Tibial artery (tissue), 4 donors: ENCODE data around the gene LENG9.

Source experiments
- DNase-seq, 2 donors: peaks; one replicate each; pipeline ENCODE4 v3.0.0-alpha.2; 2019
- H3K27ac ChIP-seq, 2 donors: fragments of 200-600 bp; sonication (generic) in 1 of 2; 1 replicate in 1 of 2; 2 replicates in 1 of 2; pipeline ENCODE4 v1.5.1; 2018 to 2019; ENCODE audit warnings: mild to moderate bottlenecking in 1 of 2
- H3K27me3 ChIP-seq, 2 donors: fragments of 200-600 bp; sonication (generic) in 1 of 2; one replicate each; pipeline versions ENCODE4 v1.5.1 to v1.6.0; 2016 to 2019
- H3K36me3 ChIP-seq, 3 donors: fragments of 200-600 bp; sonication (generic) in 2 of 3; one replicate each; pipeline ENCODE4 v1.5.1; 2016 to 2019; ENCODE audit warnings: mild to moderate bottlenecking in 2 of 3
- H3K4me1 ChIP-seq, 4 donors: fragments of 200-600 bp; sonication (generic) in 2 of 4; 1 replicate in 3 of 4; 2 replicates in 1 of 4; pipeline ENCODE4 v1.5.1; 2016 to 2019
- H3K4me3 ChIP-seq, 2 donors: fragments of 200-600 bp; sonication (generic) in 1 of 2; 1 replicate in 1 of 2; 2 replicates in 1 of 2; pipeline ENCODE4 v1.5.1; 2018 to 2019; ENCODE audit warnings: mild to moderate bottlenecking in 2 of 2
- H3K9me3 ChIP-seq, 3 donors: fragments of 200-600 bp; sonication (generic) in 1 of 3; one replicate each; pipeline ENCODE4 v1.5.1; 2016 to 2019
- CTCF ChIP-seq, 2 experiments: fragments of 200-600 bp in 1 of 2; fragments of 450-650 bp in 1 of 2; IDR thresholded peaks; one replicate each; pipeline ENCODE4 v1.5.1; 2017 to 2019; ENCODE audit warnings: antibody characterized with exemption in 2 of 2, mild to moderate bottlenecking in 1 of 2, moderate library complexity in 1 of 2
- intact Hi-C: fragments of 100-400 bp; cut with DNase I; formaldehyde crosslinking; loops from one replicate; pipeline ENCODE4 v1.15.0; 2023; ENCODE audit warnings: low total_unique reads

Gene LENG9

GRCh38 chr19:54440641-54441040 lies 22.9 kb downstream of the LENG9 start:
- no peak for TF ChIP-seq CTCF (IDR thresholded peaks at IDR 0.05)
- Histone ChIP-seq H3K4me3 (no peak overlapping the region), H3K4me1 (peaks cover 0 to 14% (median 1%) of the 10 kb centered on the region in 4 donors), H3K27me3 (no peaks in the 10 kb centered on the region), H3K36me3 (peaks cover 5 to 15% (median 13%) of the 10 kb centered on the region in 3 donors), H3K27ac (no peak overlapping the region), H3K9me3 (no peaks in the 10 kb centered on the region)
- no peak for DNase-seq
- intact Hi-C loops = no loop called here

GRCh38 chr19:54439174-54439851 lies 24.3 kb downstream of the LENG9 start:
- H3K4me3 ChIP-seq = no peak overlapping the region
- H3K9me3 ChIP-seq = no peaks in the 10 kb centered on the region
- no peak for TF ChIP-seq CTCF (IDR thresholded peaks at IDR 0.05)
- DNase-seq = no peak
- no peaks in the 10 kb centered on the region for H3K27me3 ChIP-seq
- no peak overlapping the region for H3K27ac ChIP-seq
- H3K36me3 ChIP-seq = peaks cover 0 to 9% (median under 1%) of the 10 kb centered on the region in 3 donors
- intact Hi-C loops = no loop called here
- H3K4me1 ChIP-seq = peaks cover 0 to 28% (median 4%) of the 10 kb centered on the region in 4 donors

GRCh38 chr19:54436628-54437252 lies 26.8 kb downstream of the LENG9 start:
- intact Hi-C loops = no loop called here
- H3K27me3 ChIP-seq = peaks cover 0 to 2% of the 10 kb centered on the region in 2 donors
- peaks cover 0 to 32% (median 4%) of the 10 kb centered on the region in 4 donors for H3K4me1 ChIP-seq
- no peaks in the 10 kb centered on the region for H3K36me3 ChIP-seq
- no peak overlapping the region for H3K4me3 ChIP-seq
- no peak overlapping the region for H3K27ac ChIP-seq
- no peak for TF ChIP-seq CTCF (IDR thresholded peaks at IDR 0.05)
- DNase-seq = no peak
- H3K9me3 ChIP-seq = no peaks in the 10 kb centered on the region

- no peak overlapping the region for H3K4me3 ChIP-seq
- peaks cover 0 to 35% (median 5%) of the 10 kb centered on the region in 4 donors for H3K4me1 ChIP-seq
- no peak for DNase-seq
- no peaks in the 10 kb centered on the region for H3K9me3 ChIP-seq
- intact Hi-C loops = no loop called here
- H3K27me3 ChIP-seq = peaks cover 0 to 9% of the 10 kb centered on the region in 2 donors
- no peaks in the 10 kb centered on the region for H3K36me3 ChIP-seq
- no peak overlapping the region for H3K27ac ChIP-seq
- no peak for TF ChIP-seq CTCF (IDR thresholded peaks at IDR 0.05)
These were observed 27.5 kb downstream of the LENG9 start for GRCh38 chr19:54436031-54436523.

- Histone ChIP-seq H3K27ac (no peak overlapping the region), H3K27me3 (peaks cover 0 to 14% of the 10 kb centered on the region in 2 donors), H3K4me1 (peaks cover 0 to 40% (median 10%) of the 10 kb centered on the region in 4 donors), H3K4me3 (no peak overlapping the region), H3K36me3 (no peaks in the 10 kb centered on the region), H3K9me3 (no peaks in the 10 kb centered on the region)
- DNase-seq = no peak
- intact Hi-C loops = no loop called here
- no peak for TF ChIP-seq CTCF (IDR thresholded peaks at IDR 0.05)
These were observed 28.0 kb downstream of the LENG9 start for GRCh38 chr19:54435551-54436016.
